Measurements from ENCODE around the gene CNPY2. TPM values are rescaled to one million over a fixed set of nuclear protein-coding genes. Genes with fewer than 3 reads are reported as not detected.
"Not testable (repeated sequence)": the region's sequence is repeated elsewhere in the genome, so short reads cannot be mapped to it uniquely, and the experiment has no call there.

CNPY2 gene
- polyA plus RNA-seq, 1 experiment, result 179 TPM

GRCh38 chr12:56297400-56297799, 18.4 kb downstream of the CNPY2 start:
- TF ChIP-seq CTCF (IDR thresholded peaks at IDR 0.05; ENCODE audit: insufficient read depth, low read depth, low read length), result no peak
- ChIA-PET CTCF (interaction anchor here (0.6 to 1.8 kb wide), 4 partner anchors 12 to 108 kb away, joined by 3 to 6 read pairs (median 4); partner anchors contain the start of genes ANKRD52, IL23A and SMARCC2), POLR2A (no interaction called here)
- H3K36me3 ChIP-seq (ENCODE audit: control insufficient read depth, insufficient read depth, low read length), result no peaks in the 10 kb centered on the region
- H3K4me3 ChIP-seq (ENCODE audit: low read depth, low read length), result no peak overlapping the region
- DNase-seq (ENCODE audit: low read depth), result no peak
- no peaks in the 10 kb centered on the region for H3K27me3 ChIP-seq (ENCODE audit: control insufficient read depth, insufficient read depth, low read length)

GRCh38 chr12:56296295-56296694, 19.5 kb downstream of the CNPY2 start:
- no peak for TF ChIP-seq CTCF (IDR thresholded peaks at IDR 0.05; ENCODE audit: insufficient read depth, low read depth, low read length)
- CTCF ChIA-PET, result interaction anchor here (0.7 to 1.1 kb wide), 2 partner anchors 12 to 107 kb away, joined by 3 to 4 read pairs; partner anchors contain the start of gene SMARCC2
- POLR2A ChIA-PET, result no interaction called here

GRCh38 chr12:56293795-56294194, 22.0 kb downstream of the CNPY2 start:
- POLR2A ChIA-PET, result no interaction called here
- H3K4me3 ChIP-seq (ENCODE audit: low read depth, low read length), result no peak overlapping the region
- no peaks in the 10 kb centered on the region for H3K27me3 ChIP-seq (ENCODE audit: control insufficient read depth, insufficient read depth, low read length)
- CTCF ChIA-PET, result interaction anchor here (0.8 to 1.1 kb wide), 2 partner anchors 10 to 171 kb away, joined by 3 read pairs; no protein-coding TSS in a partner anchor
- no peak for DNase-seq (ENCODE audit: low read depth)
- TF ChIP-seq CTCF (IDR thresholded peaks at IDR 0.05; ENCODE audit: insufficient read depth, low read depth, low read length), result no peak
- no peaks in the 10 kb centered on the region for H3K36me3 ChIP-seq (ENCODE audit: control insufficient read depth, insufficient read depth, low read length)

More at GRCh38 chr12:56296295-56296694, 19.5 kb downstream of the CNPY2 start:
- no peaks in the 10 kb centered on the region for H3K36me3 ChIP-seq (ENCODE audit: control insufficient read depth, insufficient read depth, low read length)
- no peak overlapping the region for H3K4me3 ChIP-seq (ENCODE audit: low read depth, low read length)
- H3K27me3 ChIP-seq (ENCODE audit: control insufficient read depth, insufficient read depth, low read length), result no peaks in the 10 kb centered on the region
- no peak for DNase-seq (ENCODE audit: low read depth)

GRCh38 chr12:56288705-56289387, 26.9 kb downstream of the CNPY2 start:
- POLR2A ChIA-PET, result no interaction called here
- DNase-seq (ENCODE audit: low read depth), result no peak
- TF ChIP-seq CTCF (IDR thresholded peaks at IDR 0.05; ENCODE audit: insufficient read depth, low read depth, low read length), result no peak

GRCh38 chr12:56286044-56286830, 29.6 kb downstream of the CNPY2 start:
- no peak for TF ChIP-seq CTCF (IDR thresholded peaks at IDR 0.05; ENCODE audit: insufficient read depth, low read depth, low read length)
- ChIA-PET POLR2A (no interaction called here), CTCF (interaction anchor here (0.6 to 2.4 kb wide), 7 partner anchors 11 to 97 kb away, joined by 3 to 10 read pairs (median 3); partner anchors contain the start of gene SMARCC2)
- H3K27me3 ChIP-seq (ENCODE audit: control insufficient read depth, insufficient read depth, low read length), result no peaks in the 10 kb centered on the region
- no peak for DNase-seq (ENCODE audit: low read depth)
- H3K4me3 ChIP-seq (ENCODE audit: low read depth, low read length), result no peak overlapping the region
- peaks cover 10% of the 10 kb centered on the region for H3K36me3 ChIP-seq (ENCODE audit: control insufficient read depth, insufficient read depth, low read length)

More at GRCh38 chr12:56288705-56289387, 26.9 kb downstream of the CNPY2 start:
- H3K36me3 ChIP-seq (ENCODE audit: control insufficient read depth, insufficient read depth, low read length), result peaks cover 6% of the 10 kb centered on the region
- CTCF ChIA-PET, result interaction anchor here (1.3 to 2.1 kb wide), 2 partner anchors 22 to 100 kb away, joined by 4 read pairs; partner anchors contain the start of genes COQ10A and SMARCC2
- H3K27me3 ChIP-seq (ENCODE audit: control insufficient read depth, insufficient read depth, low read length), result no peaks in the 10 kb centered on the region
- no peak overlapping the region for H3K4me3 ChIP-seq (ENCODE audit: low read depth, low read length)

- peaks cover 10% of the 10 kb centered on the region for H3K36me3 ChIP-seq (ENCODE audit: control insufficient read depth, insufficient read depth, low read length)
- POLR2A ChIA-PET; H3K27me3 ChIP-seq (ENCODE audit: control insufficient read depth, insufficient read depth, low read length); H3K4me3 ChIP-seq (ENCODE audit: low read depth, low read length); DNase-seq (ENCODE audit: low read depth): not testable (repeated sequence)
- CTCF ChIA-PET, result interaction anchor here (0.6 to 0.9 kb wide), 4 partner anchors 9 to 312 kb away, joined by 3 read pairs; partner anchors contain the start of gene ANKRD52
Observed at GRCh38 chr12:56284263-56284662, 31.5 kb downstream of the CNPY2 start.

Data from BJ (cell line).